ENCODE data around the gene KDM6A. TPM values are rescaled to one million over a fixed set of nuclear protein-coding genes. Genes with fewer than 3 reads are reported as not detected.

KDM6A gene
- total RNA-seq, 1 experiment from 2014 or later: 42.8 TPM

GRCh38 chrX:44918722-44919121, 45.7 kb downstream of the KDM6A start:
- H3K36me3 Mint-ChIP-seq (ENCODE audit: insufficient read depth in 1 of 3, low read depth in 3 of 3): peaks cover 3 to 11% (median 4%) of the 10 kb centered on the region in 3 experiments; a peak in 6 of 7 replicates

More at GRCh38 chrX:44918722-44919121, 45.7 kb downstream of the KDM6A start:
- Histone ChIP-seq H3K18ac (ENCODE audit: insufficient read length, low read depth, low read length) (no peak overlapping the region), H2AFZ (ENCODE audit: low read length) (no peak overlapping the region), H4K8ac (replicated peaks; ENCODE audit: insufficient read length, low read depth, low read length) (no peak overlapping the region), H3K27ac (ENCODE audit: insufficient read length, low read depth, low read length) (no peak overlapping the region), H4K5ac (ENCODE audit: insufficient read length, low read depth, low read length) (no peak overlapping the region), H2BK15ac (ENCODE audit: low read depth, low read length) (no peak overlapping the region), H3K4me2 (ENCODE audit: insufficient read depth, insufficient read length, low read length) (no peak overlapping the region), H2BK20ac (ENCODE audit: low read depth, low read length, poor library complexity, severe bottlenecking) (no peak overlapping the region), H3K9me3 (ENCODE audit: control insufficient read depth, low read depth, low read length) (peaks cover 22% of the 10 kb centered on the region), H3K9ac (ENCODE audit: extremely low read depth, insufficient read length, low read length) (no peak overlapping the region), H2BK12ac (ENCODE audit: insufficient read length, low read depth, low read length) (no peak overlapping the region), H4K20me1 (ENCODE audit: control insufficient read depth, insufficient read depth, insufficient read length) (no peaks in the 10 kb centered on the region), H3K27me3 (ENCODE audit: insufficient read depth, low read length) (no peaks in the 10 kb centered on the region), H3K14ac (ENCODE audit: insufficient read depth, low read length) (no peak overlapping the region), H3K79me1 (ENCODE audit: insufficient read depth, low read depth, low read length, poor library complexity, severe bottlenecking) (no peaks in the 10 kb centered on the region), H2BK120ac (ENCODE audit: low read depth, low read length, poor library complexity, severe bottlenecking) (no peak overlapping the region), H3K79me2 (ENCODE audit: insufficient read depth, low read length) (peaks cover 6% of the 10 kb centered on the region; the same call in 1 of the 2 replicates), H2AK5ac (ENCODE audit: insufficient read length, low read length) (no peak overlapping the region), H3K4ac (ENCODE audit: low read depth, low read length) (no peak overlapping the region), H3K4me1 (ENCODE audit: insufficient read depth, low read length) (no peaks in the 10 kb centered on the region), H3K23ac (ENCODE audit: insufficient read length, low read depth, low read length) (no peak overlapping the region), H2BK5ac (ENCODE audit: insufficient read length, low read length) (no peak overlapping the region), H3K56ac (ENCODE audit: insufficient read length, low read depth, low read length) (no peak overlapping the region), H4K91ac (ENCODE audit: insufficient read length, low read depth, low read length) (no peak overlapping the region), H3K23me2 (ENCODE audit: insufficient read length, low read depth, low read length, poor library complexity, severe bottlenecking) (no peaks in the 10 kb centered on the region), H3T11ph (ENCODE audit: low read length) (no peak overlapping the region)
- H3K4me3 Mint-ChIP-seq: no peak overlapping the region
- H3K27ac Mint-ChIP-seq: no peak overlapping the region
- TF ChIP-seq CTCF (conservative IDR thresholded peaks at IDR 0.05): no peak
- H3K27me3 Mint-ChIP-seq (ENCODE audit: low read depth): no peaks in the 10 kb centered on the region
- no peak for DNase-seq
- no CpG with 5 or more reads among the region's 1 CpG for WGBS (ENCODE audit: extremely low coverage, insufficient read length, low lambda C conversion rate)
- peaks cover 46 to 47% of the 10 kb centered on the region in 2 experiments for H3K9me3 Mint-ChIP-seq
- peaks cover 5% of the 10 kb centered on the region in 2 experiments; a peak in 2 of 4 replicates for H3K4me1 Mint-ChIP-seq
